LNCAP (cell line): ENCODE results near the gene DYNC2I2.

Source experiments
- TF ChIP-seq, protein P1 (sequence below): fragments of 450-650 bp; IDR thresholded peaks from 2 replicates; pipeline ENCODE4 v1.5.1; 2017; ENCODE audit warnings: mild to moderate bottlenecking

Gene DYNC2I2

GRCh38 chr9:128634651-128635262 lies 21.9 kb downstream of the DYNC2I2 start:
- TF ChIP-seq, protein P1, sequence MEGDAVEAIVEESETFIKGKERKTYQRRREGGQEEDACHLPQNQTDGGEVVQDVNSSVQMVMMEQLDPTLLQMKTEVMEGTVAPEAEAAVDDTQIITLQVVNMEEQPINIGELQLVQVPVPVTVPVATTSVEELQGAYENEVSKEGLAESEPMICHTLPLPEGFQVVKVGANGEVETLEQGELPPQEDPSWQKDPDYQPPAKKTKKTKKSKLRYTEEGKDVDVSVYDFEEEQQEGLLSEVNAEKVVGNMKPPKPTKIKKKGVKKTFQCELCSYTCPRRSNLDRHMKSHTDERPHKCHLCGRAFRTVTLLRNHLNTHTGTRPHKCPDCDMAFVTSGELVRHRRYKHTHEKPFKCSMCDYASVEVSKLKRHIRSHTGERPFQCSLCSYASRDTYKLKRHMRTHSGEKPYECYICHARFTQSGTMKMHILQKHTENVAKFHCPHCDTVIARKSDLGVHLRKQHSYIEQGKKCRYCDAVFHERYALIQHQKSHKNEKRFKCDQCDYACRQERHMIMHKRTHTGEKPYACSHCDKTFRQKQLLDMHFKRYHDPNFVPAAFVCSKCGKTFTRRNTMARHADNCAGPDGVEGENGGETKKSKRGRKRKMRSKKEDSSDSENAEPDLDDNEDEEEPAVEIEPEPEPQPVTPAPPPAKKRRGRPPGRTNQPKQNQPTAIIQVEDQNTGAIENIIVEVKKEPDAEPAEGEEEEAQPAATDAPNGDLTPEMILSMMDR = no peak

- TF ChIP-seq, protein P1 = no peak
These were observed 22.5 kb downstream of the DYNC2I2 start for GRCh38 chr9:128634111-128634510.

DNA sequence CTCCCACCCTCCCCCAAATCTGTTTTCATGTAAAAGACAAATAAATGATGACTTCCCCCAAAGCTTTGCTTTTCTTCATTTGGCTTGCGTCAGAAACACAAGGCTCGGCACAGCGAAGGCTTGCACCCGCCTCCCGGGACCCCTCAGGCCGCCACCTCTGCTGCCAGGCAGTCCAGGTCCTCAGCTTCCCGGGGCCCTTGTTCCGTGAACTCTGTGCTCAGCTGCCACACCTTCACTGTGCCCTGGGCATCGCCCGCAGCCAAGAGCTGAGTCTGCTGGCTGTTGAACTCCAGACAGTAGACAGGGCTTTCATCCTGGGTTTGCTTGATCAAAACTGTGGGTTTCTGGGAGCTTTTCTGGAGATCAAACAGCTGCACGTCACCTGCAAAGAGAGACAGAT lies 23.0 kb downstream of the DYNC2I2 start:
- TF ChIP-seq, protein P1 = no peak

- TF ChIP-seq, protein P1 = no peak
These were observed 23.6 kb downstream of the DYNC2I2 start for GRCh38 chr9:128633057-128633456.

DNA sequence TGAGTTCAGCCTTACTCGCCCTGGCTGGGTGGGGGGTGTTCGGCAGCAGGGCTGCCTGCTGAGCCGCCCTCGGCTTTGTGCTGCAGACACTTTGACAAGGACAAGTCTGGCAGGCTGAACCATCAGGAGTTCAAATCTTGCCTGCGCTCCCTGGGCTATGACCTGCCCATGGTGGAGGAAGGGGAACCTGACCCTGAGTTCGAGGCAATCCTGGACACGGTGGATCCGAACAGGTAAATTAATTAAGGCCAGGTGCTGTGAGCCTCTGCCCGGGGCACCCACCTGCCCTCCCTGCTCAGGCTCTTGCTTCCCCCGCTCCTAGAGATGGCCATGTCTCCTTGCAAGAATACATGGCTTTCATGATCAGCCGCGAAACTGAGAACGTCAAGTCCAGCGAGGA lies 24.2 kb downstream of the DYNC2I2 start:
- TF ChIP-seq, protein P1 = no peak

- TF ChIP-seq, protein P1 = no peak
These were observed 24.6 kb downstream of the DYNC2I2 start for GRCh38 chr9:128632066-128632465.

DNA sequence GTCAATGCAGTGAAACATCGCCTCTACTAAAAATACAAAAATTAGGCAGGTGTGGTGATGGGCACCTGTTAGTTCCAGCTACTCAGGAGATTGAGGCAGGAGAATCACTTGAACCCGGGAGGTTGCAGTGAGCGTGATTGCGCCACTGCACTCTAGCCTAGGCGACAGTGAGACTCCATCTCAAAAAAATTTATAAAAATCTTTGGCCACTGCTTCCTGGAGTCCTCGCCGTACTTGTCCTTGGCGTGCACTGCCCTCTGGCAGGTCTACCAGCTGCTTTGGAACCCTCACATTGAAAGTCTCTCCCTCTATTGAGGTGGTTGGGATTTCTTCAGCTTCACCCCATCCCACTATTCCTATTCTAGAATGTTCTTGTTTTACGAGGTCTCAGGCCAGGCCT lies 25.0 kb downstream of the DYNC2I2 start:
- TF ChIP-seq, protein P1 = no peak
